ENCODE results near the gene DSTN. TPM values are rescaled to one million over a fixed set of nuclear protein-coding genes. Genes with fewer than 3 reads are reported as not detected.

DSTN gene
- total RNA-seq, 1 experiment from 2014 or later, result 202 TPM

DNA sequence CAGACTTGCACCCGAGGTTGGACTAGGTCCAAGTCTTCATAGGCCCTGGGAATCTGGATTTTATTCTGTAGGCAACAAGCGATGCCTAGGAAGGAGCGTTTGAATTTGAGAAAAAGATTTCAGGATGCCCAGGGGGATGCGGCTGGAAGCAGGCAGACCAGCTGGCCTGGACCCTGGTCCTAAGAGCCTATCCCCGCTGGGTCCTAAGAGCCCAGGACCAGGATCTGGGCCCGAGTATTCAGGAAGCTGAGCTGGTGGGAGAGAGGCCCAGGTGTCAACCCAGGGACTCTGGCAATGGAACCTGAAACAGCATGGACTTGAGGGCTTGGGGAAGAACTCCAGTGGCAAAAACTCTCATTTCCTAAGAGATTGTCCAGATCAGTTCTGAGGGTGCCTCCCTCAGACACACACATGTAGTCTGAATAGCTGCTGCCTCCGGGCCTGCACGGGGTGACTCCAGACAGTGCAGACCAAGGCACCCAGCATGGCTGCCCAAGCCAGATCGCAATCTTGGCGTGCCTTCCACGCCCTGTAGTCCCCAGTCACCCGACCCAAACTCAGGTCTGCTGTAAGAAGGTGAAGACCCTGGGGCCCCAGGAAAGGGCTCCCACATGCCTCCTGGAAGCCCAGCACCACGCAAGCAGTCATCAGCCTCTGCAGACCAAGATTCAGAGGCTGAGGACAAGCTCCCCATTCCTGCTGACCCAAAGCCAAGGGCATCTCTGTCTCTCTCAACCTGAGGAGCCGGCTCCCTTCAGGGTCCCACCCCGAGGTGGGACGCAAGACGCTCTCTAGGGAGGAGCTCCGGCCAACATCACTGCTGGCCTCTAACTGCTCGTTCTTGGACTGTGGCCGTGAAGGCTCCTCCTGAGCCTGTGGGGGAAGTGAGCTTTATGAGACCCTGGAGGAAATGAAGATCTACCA is 77.8 kb downstream of the DSTN start (continued):
- TF ChIP-seq SIN3A (IDR thresholded peaks at IDR 0.05; ENCODE audit: low read depth) (no peak), CBX3 (IDR thresholded peaks at IDR 0.05; ENCODE audit: low read depth) (no peak)
- TF ChIP-seq, protein P1, sequence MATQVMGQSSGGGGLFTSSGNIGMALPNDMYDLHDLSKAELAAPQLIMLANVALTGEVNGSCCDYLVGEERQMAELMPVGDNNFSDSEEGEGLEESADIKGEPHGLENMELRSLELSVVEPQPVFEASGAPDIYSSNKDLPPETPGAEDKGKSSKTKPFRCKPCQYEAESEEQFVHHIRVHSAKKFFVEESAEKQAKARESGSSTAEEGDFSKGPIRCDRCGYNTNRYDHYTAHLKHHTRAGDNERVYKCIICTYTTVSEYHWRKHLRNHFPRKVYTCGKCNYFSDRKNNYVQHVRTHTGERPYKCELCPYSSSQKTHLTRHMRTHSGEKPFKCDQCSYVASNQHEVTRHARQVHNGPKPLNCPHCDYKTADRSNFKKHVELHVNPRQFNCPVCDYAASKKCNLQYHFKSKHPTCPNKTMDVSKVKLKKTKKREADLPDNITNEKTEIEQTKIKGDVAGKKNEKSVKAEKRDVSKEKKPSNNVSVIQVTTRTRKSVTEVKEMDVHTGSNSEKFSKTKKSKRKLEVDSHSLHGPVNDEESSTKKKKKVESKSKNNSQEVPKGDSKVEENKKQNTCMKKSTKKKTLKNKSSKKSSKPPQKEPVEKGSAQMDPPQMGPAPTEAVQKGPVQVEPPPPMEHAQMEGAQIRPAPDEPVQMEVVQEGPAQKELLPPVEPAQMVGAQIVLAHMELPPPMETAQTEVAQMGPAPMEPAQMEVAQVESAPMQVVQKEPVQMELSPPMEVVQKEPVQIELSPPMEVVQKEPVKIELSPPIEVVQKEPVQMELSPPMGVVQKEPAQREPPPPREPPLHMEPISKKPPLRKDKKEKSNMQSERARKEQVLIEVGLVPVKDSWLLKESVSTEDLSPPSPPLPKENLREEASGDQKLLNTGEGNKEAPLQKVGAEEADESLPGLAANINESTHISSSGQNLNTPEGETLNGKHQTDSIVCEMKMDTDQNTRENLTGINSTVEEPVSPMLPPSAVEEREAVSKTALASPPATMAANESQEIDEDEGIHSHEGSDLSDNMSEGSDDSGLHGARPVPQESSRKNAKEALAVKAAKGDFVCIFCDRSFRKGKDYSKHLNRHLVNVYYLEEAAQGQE (IDR thresholded peaks at IDR 0.05; ENCODE audit: low read depth), result no peak

DNA sequence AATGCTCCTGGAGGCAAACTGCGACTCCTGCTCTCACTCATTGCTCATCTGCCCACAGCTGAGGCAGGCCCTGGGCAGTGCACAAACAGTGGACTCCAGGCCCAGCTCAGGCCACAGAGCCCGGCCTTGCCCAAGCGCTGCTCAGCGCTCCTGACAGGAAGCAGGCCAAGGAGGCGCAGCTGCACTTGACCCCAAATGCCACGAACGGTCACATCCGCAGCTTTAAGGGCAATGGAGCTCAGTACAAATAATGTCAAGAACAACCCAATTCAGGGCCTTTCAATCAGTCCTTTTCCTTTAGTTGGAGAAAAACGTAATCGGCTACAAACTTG is 78.4 kb downstream of the DSTN start:
- no peak overlapping the region for H3K9ac ChIP-seq (ENCODE audit: low read length)
- no peak overlapping the region for H3K4me2 ChIP-seq (ENCODE audit: low read length)
- no peaks in the 10 kb centered on the region for H4K20me1 ChIP-seq (ENCODE audit: insufficient read depth)
- H3K27me3 ChIP-seq (ENCODE audit: insufficient read depth, low read length), result no peaks in the 10 kb centered on the region
- ATAC-seq (no peak), DNase-seq (ENCODE audit: low read depth, low spot score) (no peak)
- no TSS peak for BruUV-seq (replicated peaks)
- no peak for TF ChIP-seq SIN3A (IDR thresholded peaks at IDR 0.05; ENCODE audit: low read depth)
- no peak for TF ChIP-seq CBX3 (IDR thresholded peaks at IDR 0.05; ENCODE audit: low read depth)
- H3K27ac ChIP-seq (ENCODE audit: low read depth, low read length), result no peak overlapping the region
- H3K36me3 ChIP-seq (ENCODE audit: control insufficient read depth in 1 of 2, insufficient read depth in 2 of 2, low read length in 2 of 2), result peaks cover 0 to 4% of the 10 kb centered on the region in 2 experiments; a peak in 2 of 4 replicates
- H3K9me2 ChIP-seq (ENCODE audit: insufficient read depth), result no peaks in the 10 kb centered on the region
- H3K4me1 ChIP-seq (ENCODE audit: control insufficient read depth in 1 of 2, insufficient read depth in 2 of 2, low read length in 2 of 2), result no peaks in the 10 kb centered on the region; a peak in 1 of 4 replicates
- ChIA-PET CTCF (interaction anchor here (2.1 kb wide), 1 partner anchor 115 kb away, joined by 5 read pairs; no protein-coding TSS in a partner anchor), POLR2A (no interaction called here), RAD21 (ENCODE audit: low non-redundant PET in 1 of 2, low total read pairs in 2 of 2, uncharacterized antibody in 2 of 2, unreplicated experiment in 2 of 2) (no interaction called here)
- no peaks in the 10 kb centered on the region for H3K9me3 ChIP-seq (ENCODE audit: control insufficient read depth in 1 of 2, insufficient read depth in 1 of 2, low read depth in 1 of 2, low read length in 2 of 2)
- intact Hi-C loops (cut with micrococcal nuclease), result no loop called here
- H2AFZ ChIP-seq (ENCODE audit: low read depth, low read length, poor library complexity, severe bottlenecking), result no peak overlapping the region
- peaks cover 88% of the 10 kb centered on the region for H3K79me2 ChIP-seq (ENCODE audit: insufficient read depth, low read length)
- H3K4me3 ChIP-seq (replicated peaks in 1 of 2; ENCODE audit: low read depth in 1 of 2, low read length in 2 of 2), result no peak overlapping the region
